GM19328 (cell line): ENCODE measurements around the gene CES2.

Source experiments
- ATAC-seq: cut with Tn5 transposase; IDR thresholded peaks from one replicate; pipeline ENCODE4 v1.9.1; 2021; ENCODE audit warnings: mild to moderate bottlenecking, moderate library complexity; ENCODE audit not compliant: unreplicated experiment

CES2 gene

DNA sequence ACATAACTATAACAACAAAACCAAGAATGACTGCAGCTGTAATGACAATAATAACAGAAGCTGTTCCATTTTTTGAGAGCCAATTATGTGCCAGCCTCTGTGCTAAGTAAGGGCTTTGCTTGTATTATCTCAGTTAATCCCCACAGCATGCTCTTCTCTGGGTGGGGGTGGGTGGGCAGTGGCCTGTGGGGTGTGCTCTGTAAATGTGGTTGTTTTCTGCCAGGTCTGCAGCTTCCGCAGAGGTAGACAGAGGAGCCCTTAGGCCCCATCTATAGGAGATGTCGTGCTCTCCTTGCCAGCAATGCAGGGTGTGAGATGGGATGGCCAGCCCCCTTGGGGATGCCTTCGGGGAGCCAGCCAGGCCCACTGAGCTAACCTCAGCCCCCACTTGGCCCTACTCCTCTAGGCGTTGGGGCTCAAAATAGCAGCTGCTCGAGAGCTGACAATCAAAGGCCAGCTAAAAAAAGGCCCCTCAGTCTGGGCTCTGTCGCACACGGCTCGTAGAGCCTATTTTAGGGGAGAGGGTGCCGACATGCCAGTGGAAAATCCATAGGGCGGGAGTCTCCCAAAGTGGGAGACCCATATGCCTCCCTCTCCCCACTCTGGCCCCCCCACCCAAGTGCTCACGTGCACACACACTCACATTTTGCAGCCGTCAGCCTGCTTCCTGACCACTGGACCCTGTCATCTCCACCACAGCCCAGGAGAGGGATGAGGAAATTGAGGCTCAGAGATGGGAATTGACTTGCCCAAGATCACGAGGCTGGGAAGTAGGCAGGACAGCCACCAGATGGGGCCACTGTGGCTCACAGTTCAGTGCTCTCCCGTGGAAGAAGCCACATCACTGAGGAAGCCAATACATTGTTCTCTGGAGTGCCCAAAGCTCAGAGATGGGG, 32.4 kb upstream of the CES2 start:
- ATAC-seq = no peak

DNA sequence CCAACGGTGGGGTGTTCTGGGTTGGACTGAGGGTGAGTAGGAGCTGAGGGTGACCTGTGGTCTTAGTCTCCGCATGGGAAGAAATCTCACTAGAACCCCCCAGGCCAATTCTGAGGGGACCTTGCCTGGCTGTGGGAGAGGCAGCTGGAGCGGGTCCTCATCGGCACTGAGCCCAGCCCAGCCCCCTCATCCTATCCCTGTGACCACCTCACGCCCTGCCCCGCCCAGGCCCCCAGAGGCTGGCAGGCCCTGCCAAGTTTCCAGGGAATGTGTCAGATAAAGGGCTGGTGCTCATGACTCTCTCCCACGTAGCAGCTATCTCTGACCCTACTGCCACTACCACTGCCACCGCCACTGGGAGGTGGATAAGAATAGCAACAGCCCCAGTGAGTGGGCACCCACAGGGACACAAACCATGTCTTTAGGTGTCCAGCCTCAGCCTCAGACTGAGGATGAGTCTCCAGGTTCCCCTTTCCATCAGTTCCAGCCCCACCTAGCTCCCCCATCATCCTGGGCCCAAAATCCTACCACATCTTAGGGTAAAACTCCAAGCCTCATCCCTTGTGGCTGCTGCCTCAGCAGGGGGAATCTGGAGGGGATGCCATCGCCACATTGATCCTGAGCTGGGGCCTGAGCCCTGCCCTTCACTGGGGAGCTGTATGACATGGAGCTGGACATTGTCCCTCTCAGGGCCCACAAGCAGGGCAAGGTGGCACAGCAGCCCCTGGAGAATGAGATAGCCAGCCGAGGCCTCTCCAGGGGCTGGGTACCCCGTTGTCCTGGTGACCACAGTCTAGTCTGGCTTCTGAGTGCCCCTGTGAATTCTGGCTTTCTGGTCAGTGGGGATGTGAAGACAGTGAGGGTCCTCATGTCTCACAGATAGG, 31.5 kb upstream of the CES2 start:
- no peak for ATAC-seq

GRCh38 chr16:66904428-66904845, 30.9 kb upstream of the CES2 start:
- no peak for ATAC-seq

GRCh38 chr16:66904846-66905632, 30.3 kb upstream of the CES2 start:
- no peak for ATAC-seq

DNA sequence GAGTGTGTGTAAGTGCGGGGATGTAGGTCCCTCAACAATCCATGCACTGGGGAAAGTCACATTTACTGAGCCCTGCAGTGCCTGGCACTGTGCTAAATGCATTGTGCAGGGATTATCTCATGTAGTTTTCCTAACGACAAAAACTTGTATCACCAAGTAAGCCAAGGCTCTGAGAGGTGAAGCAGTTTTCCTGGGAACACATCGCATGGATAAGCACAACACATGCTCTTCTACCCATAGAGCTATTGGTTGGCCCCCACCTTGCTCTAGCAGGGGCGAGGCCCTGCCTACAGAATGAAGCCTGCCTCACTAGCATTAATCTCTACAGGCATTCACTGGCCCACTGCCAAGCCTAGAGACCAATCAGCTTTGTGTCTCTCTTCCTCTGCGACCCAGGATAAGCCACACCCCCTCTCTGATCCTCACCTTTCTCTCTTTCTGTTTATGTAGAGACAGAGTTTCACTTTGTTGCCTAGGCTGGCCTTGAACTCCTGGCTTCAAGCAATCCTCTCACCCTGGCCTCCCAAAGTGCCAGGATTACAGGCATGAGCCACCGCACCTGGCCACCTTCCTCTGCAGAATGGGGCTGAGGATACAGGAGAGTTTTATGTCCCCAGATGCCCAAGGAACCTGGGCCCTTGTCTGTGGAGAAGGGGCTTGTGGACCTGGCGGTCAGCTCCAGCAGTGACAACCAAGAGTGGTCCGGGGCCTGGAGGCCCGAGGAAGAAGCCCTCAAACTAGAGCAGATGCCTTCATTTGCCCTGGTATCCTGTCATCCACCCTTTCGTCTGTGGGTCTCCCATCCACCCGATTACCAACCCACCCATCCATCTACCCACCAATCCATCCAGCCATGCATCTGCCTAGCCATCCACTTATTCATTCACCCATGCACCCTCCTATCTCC, 29.4 kb upstream of the CES2 start:
- ATAC-seq = no peak

GRCh38 chr16:66906916-66907836, 28.1 kb upstream of the CES2 start:
- ATAC-seq = no peak

DNA sequence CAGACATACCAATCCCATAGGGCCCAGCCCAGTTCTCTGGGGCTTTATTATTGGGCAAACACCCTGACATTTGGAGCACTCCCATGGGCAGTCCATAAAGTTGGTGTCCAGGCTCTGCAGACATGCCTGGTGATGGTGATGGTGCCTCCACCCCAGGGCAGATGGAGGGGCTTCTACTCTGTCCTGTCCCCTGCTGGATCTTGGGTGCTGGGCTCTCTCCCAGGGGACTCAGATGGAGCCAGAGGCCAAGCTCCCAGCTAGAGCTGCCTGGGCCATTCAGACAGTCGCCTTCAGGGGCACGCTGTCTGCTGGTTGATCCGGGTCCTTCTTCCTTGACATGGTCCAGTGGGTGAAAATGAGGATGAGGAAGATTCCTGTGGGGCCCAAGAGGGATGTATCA, 27.2 kb upstream of the CES2 start:
- ATAC-seq = no peak

- ATAC-seq = no peak
Observed at GRCh38 chr16:66908762-66909559, 26.4 kb upstream of the CES2 start.

DNA sequence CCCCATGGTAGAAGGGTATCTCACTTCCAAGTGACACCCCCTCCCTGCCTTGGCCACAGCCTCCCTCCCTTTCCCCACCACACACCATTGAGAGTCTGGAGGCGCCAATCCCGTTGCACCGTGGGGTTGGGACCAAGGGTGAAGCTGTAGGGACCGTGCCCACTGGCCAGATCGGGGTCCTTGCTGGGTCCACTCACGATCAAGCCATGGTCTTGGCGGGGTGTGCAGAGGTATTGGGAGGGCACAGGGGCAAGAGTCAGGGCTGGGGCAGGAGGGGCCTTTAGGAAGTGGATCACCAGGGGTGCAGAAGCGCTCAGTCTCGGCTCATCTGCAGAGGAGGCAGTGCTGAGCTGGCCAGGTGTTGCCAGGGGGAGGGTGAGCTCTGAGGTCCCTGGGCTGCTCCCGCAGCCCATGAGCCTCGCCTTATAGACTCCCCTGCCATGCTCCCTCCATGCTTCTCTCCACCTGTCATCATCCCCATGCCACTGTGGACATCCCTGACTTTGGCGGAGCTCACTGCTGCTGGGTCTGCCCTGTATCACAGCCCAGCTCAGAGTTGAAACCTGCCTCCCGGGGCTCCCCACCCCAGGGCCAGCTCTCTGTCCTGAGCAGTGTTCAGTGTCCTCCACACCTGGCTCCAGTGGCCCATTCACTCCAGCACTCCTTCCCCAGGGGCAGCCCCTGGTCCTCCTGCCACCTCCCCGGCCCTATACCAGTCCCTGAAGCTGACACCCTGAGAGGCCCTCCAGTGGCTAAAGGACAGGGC, 25.0 kb upstream of the CES2 start:
- ATAC-seq = no peak

DNA sequence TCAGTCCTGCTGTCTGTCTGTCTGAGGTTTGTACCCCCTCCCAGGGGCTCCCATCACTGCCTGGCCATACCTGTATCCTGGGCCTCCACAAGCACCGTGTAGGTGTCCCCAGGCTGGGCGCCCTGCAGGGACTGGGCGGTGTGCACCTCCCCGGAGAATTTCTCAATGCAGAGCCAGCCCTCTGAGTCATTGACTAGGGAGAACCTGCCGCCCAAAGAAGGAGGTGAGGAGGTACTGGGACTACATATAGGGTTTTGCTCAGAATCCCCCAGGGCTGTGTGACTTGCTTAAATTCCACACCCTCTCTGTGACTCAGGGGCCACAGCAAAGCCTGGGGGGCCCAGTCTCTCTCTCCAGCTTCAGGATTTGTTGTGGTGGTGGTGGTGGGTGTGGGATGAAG, 24.2 kb upstream of the CES2 start:
- ATAC-seq = no peak

GRCh38 chr16:66911801-66912200, 23.5 kb upstream of the CES2 start:
- no peak for ATAC-seq

GRCh38 chr16:66913081-66913480, 22.2 kb upstream of the CES2 start:
- no peak for ATAC-seq

GRCh38 chr16:66913711-66914110, 21.6 kb upstream of the CES2 start:
- ATAC-seq = no peak

- no peak for ATAC-seq
Observed at GRCh38 chr16:66914541-66914940, 20.8 kb upstream of the CES2 start.

DNA sequence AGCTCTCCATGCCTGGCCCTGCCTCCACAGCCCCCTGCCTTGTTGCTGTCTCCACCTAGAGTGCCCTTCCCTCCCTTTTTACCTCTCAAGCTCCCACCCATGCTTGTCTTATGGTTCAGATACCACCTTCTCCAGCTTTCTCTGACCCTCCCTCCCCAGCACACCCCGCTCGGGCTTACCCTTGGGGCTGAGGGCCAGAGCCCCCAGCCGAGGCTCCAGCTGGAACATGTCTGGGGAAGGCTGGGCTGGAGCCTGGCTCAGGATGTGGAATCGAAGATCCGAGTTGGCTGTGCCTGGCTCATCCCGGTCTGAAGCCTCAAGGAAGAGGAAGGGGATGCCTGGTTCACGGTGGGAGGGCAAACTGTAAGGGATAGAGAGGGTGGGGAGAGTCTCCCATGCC, 20.3 kb upstream of the CES2 start:
- ATAC-seq = no peak

DNA sequence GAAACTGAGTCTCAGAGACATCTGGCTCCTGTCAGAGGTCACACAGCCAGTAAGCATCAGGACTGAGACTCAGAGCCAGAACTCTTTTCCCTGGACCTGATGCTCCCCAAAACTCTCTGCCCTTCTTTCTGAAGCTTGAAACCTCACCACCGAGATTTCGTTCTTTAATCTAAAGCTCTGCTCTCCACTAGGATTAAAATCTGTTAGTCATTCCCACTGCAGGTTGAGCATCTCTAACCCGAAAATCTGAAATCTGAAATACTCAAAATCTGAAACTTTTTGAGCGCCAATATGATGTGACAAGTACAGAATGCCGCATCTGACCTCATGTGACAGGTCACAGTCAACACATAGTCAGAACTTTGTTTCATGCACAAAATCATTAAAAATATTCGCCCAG, 18.8 kb upstream of the CES2 start:
- no peak for ATAC-seq

GRCh38 chr16:66917741-66918140, 17.6 kb upstream of the CES2 start:
- ATAC-seq = no peak

DNA sequence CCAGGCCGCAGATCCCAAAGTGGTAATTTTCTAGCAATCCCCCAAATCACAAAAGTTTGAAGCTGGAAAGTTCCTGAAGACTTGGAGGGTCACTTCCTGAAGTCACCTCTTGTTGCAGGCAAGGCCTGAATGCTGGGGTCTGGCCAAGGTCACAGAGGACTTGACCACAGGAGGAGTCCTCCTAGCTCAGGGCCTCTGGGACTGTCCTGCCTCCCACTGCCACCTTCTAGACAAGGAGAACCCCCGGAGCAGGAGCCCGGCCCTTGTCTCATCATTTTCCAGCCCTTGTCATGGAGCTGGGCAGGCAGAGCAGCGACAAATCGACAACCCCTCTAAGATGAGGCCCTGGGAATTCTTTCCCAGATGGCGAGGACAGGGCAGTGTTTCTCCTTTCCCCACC, 17.0 kb upstream of the CES2 start:
- no peak for ATAC-seq
